IMR-90 (cell line): ENCODE results near the gene MARVELD3. TPM values are rescaled to one million over a fixed set of nuclear protein-coding genes. Genes with fewer than 3 reads are reported as not detected.

ENCODE experiments used
- ATAC-seq: fragments of 200-7000 bp; cut with Tn5 transposase; 2 replicates; pipeline ENCODE4 v1.9.1; 2020; ENCODE audit warnings: low read depth, mild to moderate bottlenecking, moderate library complexity
- BruUV-seq: library from RNA; stranded (reverse); fragments of 400-500 nt; replicated peaks from 2 replicates; lab custom pipeline; 2021; lab: Mats Ljungman, UMichigan
- CTCF ChIA-PET: fragments of 300-600 bp; formaldehyde crosslinking; extraction: SDS; loops from one replicate; lab custom pipeline; 2021; ENCODE audit warnings: antibody characterized with exemption; lab: Yijun Ruan, JAX
- POLR2A ChIA-PET: fragments of 300-600 bp; sonication (Branson Sonifier 250); formaldehyde crosslinking; loops from one replicate; lab custom pipeline; 2022; ENCODE audit warnings: antibody characterized with exemption; ENCODE audit not compliant: unreplicated experiment; lab: Charles Lee
- DNase-seq: peaks from one replicate; pipeline ENCODE4 v3.0.0; 2013
- H2AFZ ChIP-seq: replicated peaks from 2 replicates; pipeline ENCODE3; 2013; ENCODE audit warnings: low read length, mild to moderate bottlenecking; ENCODE audit not compliant: poor library complexity
- H2AK5ac ChIP-seq: 2 replicates; pipeline ENCODE4 v1.6.1; 2013; ENCODE audit warnings: low read depth, low read length, inconsistent platforms
- H2AK9ac ChIP-seq: replicated peaks from 2 replicates; pipeline ENCODE3; 2013; ENCODE audit warnings: mild to moderate bottlenecking, low read depth, low read length, moderate library complexity; ENCODE audit not compliant: poor library complexity
- H2BK120ac ChIP-seq: 2 replicates; pipeline ENCODE4 v1.6.1; 2013; ENCODE audit warnings: low read depth, low read length, inconsistent platforms
- H2BK15ac ChIP-seq: 3 replicates; pipeline ENCODE4 v1.6.1; 2013; ENCODE audit warnings: low read depth, low read length, inconsistent platforms
- H2BK20ac ChIP-seq: 2 replicates; pipeline ENCODE4 v1.6.1; 2013; ENCODE audit warnings: low read depth, mild to moderate bottlenecking, inconsistent platforms, low read length, moderate library complexity
- H2BK5ac ChIP-seq: 2 replicates; pipeline ENCODE4 v1.6.1; 2013; ENCODE audit warnings: mild to moderate bottlenecking, low read depth, low read length, inconsistent platforms; ENCODE audit not compliant: poor library complexity, severe bottlenecking
- H3K14ac ChIP-seq: replicated peaks from 2 replicates; pipeline ENCODE4 v1.6.1; 2013; ENCODE audit warnings: low read depth, low read length, inconsistent platforms
- H3K18ac ChIP-seq: 2 replicates; pipeline ENCODE4 v1.6.1; 2013; ENCODE audit warnings: low read depth, low read length, control low read depth
- H3K23ac ChIP-seq: 2 replicates; pipeline ENCODE4 v1.6.1; 2013; ENCODE audit warnings: low read depth, low read length, inconsistent platforms
- H3K27ac ChIP-seq: 2 replicates; pipeline ENCODE4 v1.5.1; 2013; ENCODE audit warnings: mild to moderate bottlenecking, control low read depth, low read length; ENCODE audit not compliant: insufficient read depth
- H3K27me3 ChIP-seq: 2 replicates; pipeline ENCODE4 v1.6.1; 2013; ENCODE audit warnings: low read length; ENCODE audit not compliant: control insufficient read depth, insufficient read depth
- H3K36me3 ChIP-seq: 2 replicates; pipeline ENCODE4 v1.6.1; 2013; ENCODE audit warnings: low read length, mixed read lengths; ENCODE audit not compliant: control insufficient read depth, insufficient read depth
- H3K4ac ChIP-seq: 2 replicates; pipeline ENCODE4 v1.6.1; 2013; ENCODE audit warnings: low read depth, low read length, inconsistent platforms
- H3K4me1 ChIP-seq: 2 replicates; pipeline ENCODE4 v1.6.1; 2013; ENCODE audit warnings: low read length, mixed read lengths; ENCODE audit not compliant: control insufficient read depth, insufficient read depth
- H3K4me2 ChIP-seq: 2 replicates; pipeline ENCODE4 v1.6.1; 2013; ENCODE audit warnings: low read depth, mild to moderate bottlenecking, control low read depth, low read length, moderate library complexity
- H3K4me3 ChIP-seq: 2 replicates; pipeline ENCODE4 v1.5.1; 2013; ENCODE audit warnings: low read depth, mild to moderate bottlenecking, control low read depth, low read length, moderate library complexity; ENCODE audit not compliant: insufficient read depth
- H3K56ac ChIP-seq: 2 replicates; pipeline ENCODE4 v1.6.1; 2013; ENCODE audit warnings: low read length, inconsistent platforms; ENCODE audit not compliant: insufficient read depth; ENCODE audit errors: extremely low read depth
- H3K79me1 ChIP-seq, 2 experiments: 2 replicates each; pipeline ENCODE4 v1.6.1; 2013; ENCODE audit warnings: low read length in 2 of 2, inconsistent platforms in 1 of 2, low read depth in 1 of 2
- H3K9ac ChIP-seq: 2 replicates; pipeline ENCODE4 v1.6.1; 2013; ENCODE audit warnings: low read depth, low read length, control low read depth
- H3K9me1 ChIP-seq: 2 replicates; pipeline ENCODE4 v1.6.1; 2013; ENCODE audit warnings: low read length, inconsistent platforms; ENCODE audit not compliant: insufficient read depth
- H3K9me3 ChIP-seq: 2 replicates; pipeline ENCODE4 v1.6.1; 2013; ENCODE audit warnings: low read length; ENCODE audit not compliant: control insufficient read depth, insufficient read depth
- H4K20me1 ChIP-seq: 2 replicates; pipeline ENCODE4 v1.6.1; 2013; ENCODE audit warnings: low read length, inconsistent platforms; ENCODE audit not compliant: insufficient read depth
- H4K5ac ChIP-seq: 2 replicates; pipeline ENCODE4 v1.6.1; 2013; ENCODE audit warnings: mild to moderate bottlenecking, low read depth, low read length, control low read depth
- H4K8ac ChIP-seq, 2 experiments: 2 replicates each; pipeline ENCODE4 v1.6.1; 2013; ENCODE audit warnings: low read depth in 2 of 2, low read length in 2 of 2, control low read depth in 1 of 2, inconsistent platforms in 1 of 2
- H4K91ac ChIP-seq: 2 replicates; pipeline ENCODE4 v1.6.1; 2013; ENCODE audit warnings: low read depth, low read length, inconsistent platforms; ENCODE audit not compliant: insufficient read depth
- BHLHE40 ChIP-seq: fragments of 150-350 bp; IDR thresholded peaks from 2 replicates; pipeline ENCODE4 v1.6.1; 2016; ENCODE audit warnings: mild to moderate bottlenecking, low read depth, low read length
- CEBPB ChIP-seq: IDR thresholded peaks from 2 replicates; pipeline ENCODE4 v1.6.1; 2012; ENCODE audit warnings: low read depth, low read length, improper control_type of control experiment
- CHD1 ChIP-seq: IDR thresholded peaks from 2 replicates; pipeline ENCODE4 v1.6.1; 2012; ENCODE audit warnings: low read depth, low read length, improper control_type of control experiment
- FOS ChIP-seq: fragments of 150-350 bp; IDR thresholded peaks from 2 replicates; pipeline ENCODE4 v1.6.1; 2016; ENCODE audit warnings: low read depth, low read length
- MAFK ChIP-seq: IDR thresholded peaks from 2 replicates; pipeline ENCODE4 v1.6.1; 2012; ENCODE audit warnings: low read depth, low read length, improper control_type of control experiment
- MAZ ChIP-seq: IDR thresholded peaks from 2 replicates; pipeline ENCODE4 v1.6.1; 2012; ENCODE audit warnings: low read depth, mild to moderate bottlenecking, low read length, improper control_type of control experiment, moderate library complexity, borderline replicate concordance
- MXI1 ChIP-seq: IDR thresholded peaks from 2 replicates; pipeline ENCODE4 v1.6.1; 2012; ENCODE audit warnings: low read depth, mild to moderate bottlenecking, low read length, moderate library complexity, borderline replicate concordance
- NFE2L2 ChIP-seq: fragments of 150-350 bp; IDR thresholded peaks from 2 replicates; pipeline ENCODE4 v1.6.1; 2016; ENCODE audit warnings: low read depth, mild to moderate bottlenecking, low read length
- POLR2A ChIP-seq: IDR thresholded peaks from 2 replicates; pipeline ENCODE4 v1.6.1; 2012; ENCODE audit warnings: mild to moderate bottlenecking, low read depth, low read length
- RAD21 ChIP-seq: IDR thresholded peaks from 2 replicates; pipeline ENCODE4 v1.6.1; 2012; ENCODE audit warnings: low read length, improper control_type of control experiment
- RCOR1 ChIP-seq: IDR thresholded peaks from 2 replicates; pipeline ENCODE4 v1.6.1; 2012; ENCODE audit warnings: mild to moderate bottlenecking, low read length, improper control_type of control experiment; ENCODE audit not compliant: insufficient replicate concordance
- RFX5 ChIP-seq: IDR thresholded peaks from 2 replicates; pipeline ENCODE4 v1.8.0; 2012; ENCODE audit warnings: low read depth, mild to moderate bottlenecking, low read length, moderate library complexity
- SMC3 ChIP-seq: fragments of 150-350 bp; IDR thresholded peaks from 2 replicates; pipeline ENCODE4 v1.6.1; 2016; ENCODE audit warnings: low read depth, mild to moderate bottlenecking, antibody characterized with exemption, low read length, moderate library complexity
- WGBS, 2 experiments: methylation state at CpG; one replicate each; pipeline versions ENCODE4 v1.1.5 to v1.1.7; 2013; ENCODE audit warnings: missing lambda C conversion rate in 2 of 2; ENCODE audit not compliant: insufficient read length in 1 of 2; ENCODE audit errors: extremely low coverage in 2 of 2; 5-methylcytosine and 5-hydroxymethylcytosine counted together
- dilution Hi-C: fragments of 300-500 bp; cut with HindIII; formaldehyde crosslinking; loops from one replicate; pipeline ENCODE4 v1.14.3; 2018; ENCODE audit warnings: low sequenced_read_pairs; ENCODE audit not compliant: unreplicated experiment
- in situ Hi-C: fragments of 300-500 bp; cut with MboI; formaldehyde crosslinking; loops from 3 replicates; pipeline ENCODE4 v1.14.3; 2019; ENCODE audit warnings: low sequenced_read_pairs, inconsistent platforms, mixed read lengths
- intact Hi-C: fragments of 100-400 bp; cut with micrococcal nuclease; formaldehyde crosslinking; loops from 2 replicates; pipeline ENCODE4 v1.10.0; 2022
- polyA plus RNA-seq, 3 experiments: library from polyadenylated mRNA; depleted of rRNA; stranded (reverse); fragments of >200 nt; gene quantifications; 2 replicates each; pipeline ENCODE4 v1.2.3, GENCODE V29; 2012; ENCODE audit warnings: low replicate concordance in 1 of 3
- total RNA-seq: library from RNA; depleted of rRNA; stranded (reverse); fragments of >200 nt; gene quantifications from 2 replicates; pipeline ENCODE4 v1.2.3, GENCODE V29; 2012
- TF ChIP-seq, protein P1 (sequence below): fragments of 150-350 bp; IDR thresholded peaks from 2 replicates; pipeline ENCODE4 v1.6.1; 2016; ENCODE audit warnings: low read depth, mild to moderate bottlenecking, low read length, moderate library complexity, borderline replicate concordance
- TF ChIP-seq, protein P2 (sequence below): fragments of 150-350 bp; IDR thresholded peaks from 2 replicates; pipeline ENCODE4 v1.6.1; 2017; ENCODE audit warnings: mild to moderate bottlenecking, antibody characterized with exemption, low read length, low read depth
- TF ChIP-seq, protein P3 (sequence below): conservative IDR thresholded peaks from 2 replicates; pipeline ENCODE4 v1.5.1; 2012; ENCODE audit warnings: mild to moderate bottlenecking, low read depth, low read length, improper control_type of control experiment

MARVELD3 gene
- total and polyA plus RNA-seq, 2 of the 4 experiments (the other 2 are of a cell fraction): not detected

DNA sequence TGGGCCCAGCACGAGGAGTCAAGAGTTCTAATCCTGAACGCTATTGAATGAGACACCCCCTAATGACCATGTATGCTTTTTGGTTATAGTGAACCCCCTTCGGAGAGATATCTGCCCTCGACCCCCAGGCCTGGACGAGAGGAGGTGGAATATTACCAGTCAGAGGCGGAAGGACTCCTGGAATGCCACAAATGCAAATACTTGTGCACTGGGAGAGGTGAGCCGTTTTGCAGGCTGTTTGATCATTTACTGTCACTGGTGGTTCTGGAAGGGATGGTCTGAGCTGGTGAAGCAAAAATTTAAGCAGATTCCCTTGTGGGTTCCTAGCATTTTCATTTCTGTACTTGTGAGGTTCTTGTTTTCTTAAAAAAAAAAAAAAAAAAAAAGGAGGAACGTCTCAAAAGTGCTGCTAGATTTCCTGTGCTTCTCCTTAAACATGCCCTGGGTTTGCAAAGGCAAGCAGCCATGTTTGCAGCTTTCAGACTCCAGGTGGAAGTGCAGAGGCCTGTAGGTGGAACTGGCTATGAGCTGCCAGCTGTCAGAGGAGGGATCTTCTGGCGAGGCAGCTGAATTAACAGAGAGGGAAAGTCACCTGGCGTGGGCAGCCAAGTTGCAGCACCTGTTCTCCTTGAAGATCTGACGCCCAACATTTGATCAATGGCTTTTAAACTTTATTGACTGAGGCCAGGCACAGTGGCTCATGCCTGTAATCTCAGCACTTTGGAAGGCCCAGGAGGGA lies 3.5 kb downstream of the MARVELD3 start:
- no peak overlapping the region for H2AFZ ChIP-seq
- no peak for TF ChIP-seq NFE2L2
- no peak for TF ChIP-seq POLR2A
- TF ChIP-seq CHD1: no peak
- TF ChIP-seq, protein P1, sequence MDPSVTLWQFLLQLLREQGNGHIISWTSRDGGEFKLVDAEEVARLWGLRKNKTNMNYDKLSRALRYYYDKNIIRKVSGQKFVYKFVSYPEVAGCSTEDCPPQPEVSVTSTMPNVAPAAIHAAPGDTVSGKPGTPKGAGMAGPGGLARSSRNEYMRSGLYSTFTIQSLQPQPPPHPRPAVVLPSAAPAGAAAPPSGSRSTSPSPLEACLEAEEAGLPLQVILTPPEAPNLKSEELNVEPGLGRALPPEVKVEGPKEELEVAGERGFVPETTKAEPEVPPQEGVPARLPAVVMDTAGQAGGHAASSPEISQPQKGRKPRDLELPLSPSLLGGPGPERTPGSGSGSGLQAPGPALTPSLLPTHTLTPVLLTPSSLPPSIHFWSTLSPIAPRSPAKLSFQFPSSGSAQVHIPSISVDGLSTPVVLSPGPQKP: no peak
- TF ChIP-seq BHLHE40: no peak
- no peak for TF ChIP-seq MXI1
- TF ChIP-seq, protein P2, sequence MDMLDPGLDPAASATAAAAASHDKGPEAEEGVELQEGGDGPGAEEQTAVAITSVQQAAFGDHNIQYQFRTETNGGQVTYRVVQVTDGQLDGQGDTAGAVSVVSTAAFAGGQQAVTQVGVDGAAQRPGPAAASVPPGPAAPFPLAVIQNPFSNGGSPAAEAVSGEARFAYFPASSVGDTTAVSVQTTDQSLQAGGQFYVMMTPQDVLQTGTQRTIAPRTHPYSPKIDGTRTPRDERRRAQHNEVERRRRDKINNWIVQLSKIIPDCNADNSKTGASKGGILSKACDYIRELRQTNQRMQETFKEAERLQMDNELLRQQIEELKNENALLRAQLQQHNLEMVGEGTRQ: no peak
- TF ChIP-seq, protein P3, sequence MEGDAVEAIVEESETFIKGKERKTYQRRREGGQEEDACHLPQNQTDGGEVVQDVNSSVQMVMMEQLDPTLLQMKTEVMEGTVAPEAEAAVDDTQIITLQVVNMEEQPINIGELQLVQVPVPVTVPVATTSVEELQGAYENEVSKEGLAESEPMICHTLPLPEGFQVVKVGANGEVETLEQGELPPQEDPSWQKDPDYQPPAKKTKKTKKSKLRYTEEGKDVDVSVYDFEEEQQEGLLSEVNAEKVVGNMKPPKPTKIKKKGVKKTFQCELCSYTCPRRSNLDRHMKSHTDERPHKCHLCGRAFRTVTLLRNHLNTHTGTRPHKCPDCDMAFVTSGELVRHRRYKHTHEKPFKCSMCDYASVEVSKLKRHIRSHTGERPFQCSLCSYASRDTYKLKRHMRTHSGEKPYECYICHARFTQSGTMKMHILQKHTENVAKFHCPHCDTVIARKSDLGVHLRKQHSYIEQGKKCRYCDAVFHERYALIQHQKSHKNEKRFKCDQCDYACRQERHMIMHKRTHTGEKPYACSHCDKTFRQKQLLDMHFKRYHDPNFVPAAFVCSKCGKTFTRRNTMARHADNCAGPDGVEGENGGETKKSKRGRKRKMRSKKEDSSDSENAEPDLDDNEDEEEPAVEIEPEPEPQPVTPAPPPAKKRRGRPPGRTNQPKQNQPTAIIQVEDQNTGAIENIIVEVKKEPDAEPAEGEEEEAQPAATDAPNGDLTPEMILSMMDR: no peak
- no peak for TF ChIP-seq MAFK
- no peak for TF ChIP-seq FOS
- no peak for TF ChIP-seq SMC3
- no peak for TF ChIP-seq RAD21
- TF ChIP-seq RCOR1: no peak
- TF ChIP-seq MAZ: no peak
- TF ChIP-seq CEBPB: no peak
- no peak for TF ChIP-seq RFX5
- dilution Hi-C loops (no loop called here), in situ Hi-C loops (no loop called here), intact Hi-C loops (no loop called here)
- no peak overlapping the region for H2BK5ac ChIP-seq
- H2BK20ac ChIP-seq: no peak overlapping the region
- H2AK9ac ChIP-seq: no peak overlapping the region
- no peak overlapping the region for H3K9ac ChIP-seq
- no peak overlapping the region for H2BK120ac ChIP-seq
- H4K20me1 ChIP-seq: no peaks in the 10 kb centered on the region
- no peak overlapping the region for H3K4me3 ChIP-seq
- no peak overlapping the region for H3K27ac ChIP-seq
- H3K27me3 ChIP-seq: peaks cover 31% of the 10 kb centered on the region
- DNase-seq (no peak), ATAC-seq (no peak)
- H3K4me2 ChIP-seq: no peak overlapping the region
- no peaks in the 10 kb centered on the region for H3K79me1 ChIP-seq
- H3K23ac ChIP-seq: no peak overlapping the region
- H3K9me3 ChIP-seq: peaks cover 3% of the 10 kb centered on the region; the same call in 1 of the 2 replicates
- CTCF ChIA-PET: no interaction called here
- H3K4ac ChIP-seq: no peak overlapping the region
- H4K5ac ChIP-seq: no peak overlapping the region
- H2AK5ac ChIP-seq: no peak overlapping the region
- POLR2A ChIA-PET: no interaction called here
- no peak overlapping the region for H2BK15ac ChIP-seq
- H3K36me3 ChIP-seq: no peaks in the 10 kb centered on the region
- no peak overlapping the region for H3K18ac ChIP-seq
- no peak overlapping the region for H3K14ac ChIP-seq
- no peak overlapping the region for H4K91ac ChIP-seq
- H4K8ac ChIP-seq: no peak overlapping the region
- H3K9me1 ChIP-seq: no peaks in the 10 kb centered on the region
- BruUV-seq: no TSS peak
- WGBS, 2 experiments: 66% methylated on average over 4 of the region's 11 CpGs; no CpG with 5 or more reads in 1 of the 2 experiments
- no peak overlapping the region for H3K56ac ChIP-seq
- peaks cover 3% of the 10 kb centered on the region; the same call in 1 of the 2 replicates for H3K4me1 ChIP-seq
